ENCODE results near the gene NAGPA.
"Not testable (repeated sequence)": the region's sequence is repeated elsewhere in the genome, so short reads cannot be mapped to it uniquely, and the experiment has no call there.

The NAGPA gene

GRCh38 chr16:5062051-5062450 is 28.3 kb upstream of the NAGPA start:
- DNase-seq (ENCODE audit: low read depth) = no peak

DNA sequence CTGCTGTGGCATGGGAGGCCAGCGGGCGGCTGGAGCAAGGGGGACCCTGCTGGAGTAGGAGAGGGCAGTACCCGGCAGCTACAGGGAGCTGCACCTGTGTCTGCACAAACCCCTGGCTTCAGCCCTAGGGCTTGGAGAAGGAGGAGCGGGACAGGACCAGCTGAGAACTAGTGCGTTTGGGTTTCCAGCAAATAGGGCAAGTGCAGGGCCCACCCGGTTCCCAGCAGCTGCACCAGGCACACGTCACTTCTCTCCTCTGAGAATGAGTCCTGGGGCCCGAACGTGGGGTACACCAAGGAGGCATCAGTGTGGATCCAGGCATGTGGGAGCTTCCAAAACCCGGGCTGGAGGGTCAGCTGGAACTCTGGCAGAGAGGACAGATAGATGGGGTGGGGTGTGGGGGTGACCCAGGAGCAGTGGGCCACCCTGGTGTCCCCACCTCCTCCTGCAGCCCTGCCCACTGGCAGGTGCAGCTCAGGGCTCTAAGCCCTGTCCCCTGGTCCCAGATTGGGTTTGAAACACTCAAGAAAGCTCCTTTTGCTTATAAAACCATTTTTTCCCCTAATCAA is 26.4 kb upstream of the NAGPA start:
- DNase-seq (ENCODE audit: low read depth) = no peak

GRCh38 chr16:5059386-5060072 is 25.8 kb upstream of the NAGPA start:
- DNase-seq (ENCODE audit: low read depth) = no peak

- no peak for DNase-seq (ENCODE audit: low read depth)
These were observed 24.7 kb upstream of the NAGPA start for GRCh38 chr16:5058476-5058875.

DNA sequence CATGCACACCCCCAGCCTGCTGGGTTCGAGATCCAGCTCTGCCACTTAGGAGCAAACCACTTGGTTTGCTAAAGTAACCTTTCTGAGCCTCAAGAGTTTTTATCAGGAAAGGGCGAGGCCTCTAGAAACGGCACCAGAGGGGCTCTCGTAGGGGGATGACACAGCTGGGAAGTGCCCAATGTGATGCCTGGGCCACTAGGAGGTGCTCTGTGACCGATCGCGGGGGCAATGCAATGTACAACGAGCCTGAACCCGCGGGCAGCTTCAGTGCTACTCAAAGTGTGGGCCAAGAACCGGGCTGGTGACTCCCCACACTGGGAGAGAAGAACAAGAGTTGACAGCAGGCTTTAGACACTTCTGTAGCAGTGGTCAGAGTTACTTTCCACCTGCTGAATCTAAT is 22.6 kb upstream of the NAGPA start:
- no peak for DNase-seq (ENCODE audit: low read depth)

GRCh38 chr16:5054876-5055865 is 21.4 kb upstream of the NAGPA start:
- DNase-seq (ENCODE audit: low read depth) = no peak

DNA sequence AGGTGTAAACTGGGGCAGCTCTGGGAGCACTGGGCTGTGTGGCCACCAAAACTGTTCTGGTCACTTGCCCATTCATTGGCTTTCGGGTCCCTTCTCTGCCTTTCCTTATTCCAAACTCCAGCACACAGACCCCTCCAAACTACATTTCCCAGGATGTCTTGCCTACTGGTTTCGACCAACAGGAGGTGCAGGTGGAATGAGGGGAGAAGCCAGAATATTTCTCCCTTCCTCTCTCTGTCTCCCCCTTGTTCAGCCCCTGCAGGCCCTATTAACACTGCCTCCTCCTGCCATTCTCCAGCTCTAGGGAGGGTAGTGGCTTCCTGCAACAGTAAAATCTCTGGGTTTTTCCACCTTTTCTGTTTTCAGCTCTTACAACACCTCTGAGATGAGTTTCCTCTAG is 13.2 kb upstream of the NAGPA start:
- DNase-seq (ENCODE audit: low read depth) = no peak

GRCh38 chr16:5045499-5046115 is 11.9 kb upstream of the NAGPA start:
- DNase-seq (ENCODE audit: low read depth) = no peak

DNA sequence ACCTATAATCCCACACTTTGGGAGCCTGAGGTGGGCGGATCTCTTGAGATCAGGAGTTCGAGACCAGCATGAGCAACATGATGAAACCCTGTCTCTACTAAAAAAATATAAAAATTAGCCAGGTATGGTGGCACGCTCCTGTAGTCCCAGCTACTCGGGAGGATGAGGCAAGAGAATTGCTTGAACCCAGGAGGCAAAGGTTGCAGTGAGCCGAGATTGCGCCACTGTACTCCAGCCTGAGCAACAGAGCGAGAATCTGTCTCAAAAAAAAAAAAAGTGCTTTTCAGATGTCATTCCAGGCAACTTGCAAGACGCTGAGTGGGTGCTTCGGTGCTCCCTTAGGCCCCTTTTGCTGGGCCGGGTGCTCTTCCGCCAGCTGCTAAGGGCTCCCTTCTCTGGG is 10.8 kb upstream of the NAGPA start:
- not testable (repeated sequence) for DNase-seq (ENCODE audit: low read depth)

GRCh38 chr16:5044011-5044540 is 10.3 kb upstream of the NAGPA start:
- DNase-seq (ENCODE audit: low read depth) = no peak

DNA sequence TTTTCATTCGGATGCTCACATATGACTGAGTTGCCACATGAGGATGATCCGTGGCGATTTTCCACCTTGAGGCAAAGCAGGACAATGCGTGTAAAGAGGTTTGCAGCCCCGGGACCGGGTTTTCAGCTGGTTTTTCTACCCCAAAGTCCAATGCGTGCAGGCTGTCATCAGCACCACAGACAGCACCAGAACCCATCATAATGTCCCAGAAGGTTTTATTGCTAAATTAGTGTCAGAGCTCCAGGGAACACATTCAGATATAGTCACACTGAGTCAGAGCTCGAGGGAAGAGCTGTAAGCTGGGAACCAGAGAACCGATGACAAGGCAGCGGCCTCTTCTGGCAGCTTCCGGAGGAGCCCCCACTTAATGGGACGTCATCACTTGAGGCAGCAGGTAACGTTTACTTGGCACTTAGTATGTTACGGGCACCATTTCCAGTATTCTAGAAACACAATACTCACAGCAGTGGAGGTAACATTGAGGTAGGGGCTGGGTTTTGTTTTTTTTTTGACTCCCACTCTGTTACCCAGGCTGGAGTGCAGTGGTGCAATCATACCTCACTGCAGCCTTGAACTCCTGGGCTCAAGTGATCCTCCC is 8.9 kb upstream of the NAGPA start:
- DNase-seq (ENCODE audit: low read depth) = no peak

DNA sequence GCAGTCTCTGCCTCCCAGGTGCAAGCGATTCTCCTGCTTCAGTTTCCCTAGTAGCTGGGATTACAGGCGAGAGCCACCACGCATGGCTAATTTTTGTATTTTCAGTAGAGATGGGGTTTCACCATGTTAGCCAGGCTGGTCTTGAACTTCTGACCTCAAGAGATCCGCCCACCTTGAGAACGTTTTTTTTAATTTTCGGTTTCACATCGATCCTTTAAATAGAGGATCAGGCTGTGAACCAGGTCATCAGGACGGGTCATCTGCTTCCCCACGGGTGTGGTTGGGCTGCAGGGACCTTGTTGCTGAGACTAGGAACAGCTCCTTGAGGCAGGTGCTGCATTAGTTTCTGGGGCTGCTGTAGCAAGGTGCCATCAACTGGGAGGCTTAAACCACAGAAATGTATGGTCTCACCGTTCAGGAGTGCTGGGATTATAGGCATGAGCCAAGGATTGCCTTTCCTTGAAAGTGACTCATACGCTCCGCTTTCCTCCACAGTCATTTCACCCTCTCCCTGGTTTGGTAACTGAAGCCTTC is 7.9 kb upstream of the NAGPA start:
- DNase-seq (ENCODE audit: low read depth) = no peak

- no peak for DNase-seq (ENCODE audit: low read depth)
These were observed 6.7 kb upstream of the NAGPA start for GRCh38 chr16:5040451-5040850.

DNA sequence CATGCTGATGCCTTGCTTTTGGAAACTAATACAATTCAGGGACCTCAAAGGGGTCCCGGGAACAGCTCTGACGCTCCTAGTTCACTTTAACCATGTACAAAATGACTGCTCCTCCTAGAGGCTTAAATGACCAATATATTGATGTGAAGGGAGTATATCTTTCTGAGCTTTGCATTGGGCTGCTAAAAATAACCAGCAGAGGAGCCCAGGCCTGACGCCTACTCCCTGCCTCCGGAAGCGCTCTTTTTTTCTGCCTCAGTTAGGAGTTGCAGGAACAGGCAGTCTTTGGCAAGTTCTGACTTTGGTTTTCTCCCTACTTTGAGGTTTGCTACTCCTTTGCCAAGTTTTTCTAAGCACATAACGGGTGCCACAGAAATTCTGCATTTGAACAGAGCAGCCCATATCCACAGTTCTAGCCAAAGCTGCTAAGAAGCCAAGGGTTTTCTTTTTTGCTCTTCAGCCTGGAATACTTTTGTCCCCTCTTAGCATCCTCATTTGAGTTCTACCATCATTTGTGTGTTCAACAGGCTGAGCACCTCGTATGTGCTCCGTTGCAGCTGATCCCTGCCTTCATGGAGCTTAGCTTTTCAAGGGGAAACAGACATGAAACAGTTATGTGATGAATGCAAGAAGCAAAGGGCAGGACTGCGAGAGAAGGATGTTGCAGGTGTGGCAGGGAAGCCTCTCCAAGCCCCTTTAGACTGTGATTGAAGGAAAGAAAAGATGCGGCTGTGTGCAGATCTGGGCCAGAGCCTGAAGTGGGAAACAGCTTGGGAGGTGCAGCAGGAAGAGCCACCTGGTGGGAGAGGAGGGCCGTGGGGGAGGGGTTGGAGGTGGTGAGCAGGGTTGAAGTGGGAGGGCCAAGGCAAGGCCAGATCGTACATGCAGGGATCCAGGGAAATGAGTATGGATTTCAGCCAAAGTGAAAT is 2.8 kb upstream of the NAGPA start:
- DNase-seq (ENCODE audit: low read depth) = no peak

DNA sequence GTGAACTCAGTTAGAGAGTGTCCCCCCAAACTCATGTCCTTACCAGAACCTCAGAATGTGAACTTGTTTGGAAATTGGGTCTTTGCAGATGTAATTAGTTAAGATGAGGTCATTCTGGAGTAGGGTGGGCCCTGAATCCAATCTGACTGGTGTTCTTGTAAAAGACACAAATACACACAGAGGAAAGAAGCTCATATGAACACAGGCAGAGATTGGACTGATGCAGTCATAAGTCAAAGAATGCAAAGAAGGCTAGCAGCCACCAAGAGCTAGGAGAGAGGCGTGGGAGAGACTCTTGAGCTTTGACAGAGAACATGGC is 2.1 kb upstream of the NAGPA start:
- no peak for DNase-seq (ENCODE audit: low read depth)

DNA sequence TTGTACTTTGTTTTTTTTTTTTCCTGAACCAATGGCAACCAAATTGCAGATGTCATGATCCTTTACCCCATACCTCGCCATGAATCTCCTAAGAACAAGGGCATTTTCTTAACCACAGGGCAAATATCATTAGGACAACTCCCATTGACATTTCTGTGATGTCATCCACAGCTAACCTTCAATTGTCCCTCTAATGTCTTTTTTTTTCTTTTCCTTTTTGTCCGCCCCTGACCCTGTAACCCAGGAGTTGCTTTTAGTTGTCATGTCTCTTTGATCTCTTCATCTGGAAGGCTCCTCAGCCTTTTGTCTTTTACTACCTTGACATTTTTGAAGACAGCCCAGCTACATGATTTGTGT is 410 bp upstream of the NAGPA start:
- DNase-seq (ENCODE audit: low read depth) = no peak

- DNase-seq (ENCODE audit: low read depth) = no peak
These were observed 977 bp downstream of the NAGPA start for GRCh38 chr16:5032748-5033167.

- no peak for DNase-seq (ENCODE audit: low read depth)
These were observed 2.1 kb downstream of the NAGPA start for GRCh38 chr16:5031601-5032000.

GRCh38 chr16:5030251-5030870 is 3.4 kb downstream of the NAGPA start:
- DNase-seq (ENCODE audit: low read depth) = no peak

GRCh38 chr16:5028950-5029475 is 4.7 kb downstream of the NAGPA start:
- no peak for DNase-seq (ENCODE audit: low read depth)

Measured in fibroblast of the conjunctiva (primary cell).